Heart right ventricle (tissue), 16 donors: ENCODE results near the gene CIP2A. TPM values are rescaled to one million over a fixed set of nuclear protein-coding genes. Genes with fewer than 3 reads are reported as not detected.

Experiments used
- ATAC-seq, 8 donors: fragments of 200-7000 bp; cut with Tn5 transposase; one replicate each; pipeline ENCODE4 v1.9.1; 2020; ENCODE audit warnings: mild to moderate bottlenecking in 8 of 8, moderate library complexity in 8 of 8, moderate number of reproducible peaks in 1 of 8
- DNase-seq, 2 donors: peaks; one replicate each; pipeline ENCODE4 v3.0.0-alpha.2; 2020
- H3K27ac ChIP-seq, 10 donors: fragments of 200-600 bp; sonication (generic) in 2 of 10; one replicate each; pipeline versions ENCODE4 v1.5.0 to v1.8.0; 2020 to 2022; ENCODE audit warnings: mild to moderate bottlenecking in 3 of 10
- H3K27me3 ChIP-seq, 7 donors: fragments of 200-600 bp; one replicate each; pipeline ENCODE4 v1.8.0; 2021 to 2022; ENCODE audit warnings: mild to moderate bottlenecking in 2 of 7
- H3K36me3 ChIP-seq, 9 donors: fragments of 200-600 bp; sonication (generic) in 1 of 9; one replicate each; pipeline versions ENCODE4 v1.5.0 to v1.8.0; 2020 to 2022; ENCODE audit warnings: mild to moderate bottlenecking in 2 of 9
- H3K4me1 ChIP-seq, 9 donors: fragments of 200-600 bp; sonication (generic) in 1 of 9; one replicate each; pipeline versions ENCODE4 v1.5.0 to v1.8.0; 2020 to 2022; ENCODE audit warnings: mild to moderate bottlenecking in 4 of 9
- H3K4me3 ChIP-seq, 10 donors: fragments of 200-600 bp; sonication (generic) in 2 of 10; one replicate each; pipeline versions ENCODE4 v1.5.0 to v1.8.0; 2020 to 2022; ENCODE audit warnings: mild to moderate bottlenecking in 7 of 10, moderate library complexity in 2 of 10
- H3K9me3 ChIP-seq, 11 donors: fragments of 200-600 bp in 10 of 11; sonication (generic) in 2 of 11; one replicate each; pipeline versions ENCODE4 v1.5.0 to v1.8.0; 2013 to 2022; ENCODE audit warnings: mild to moderate bottlenecking in 2 of 11, control low read depth in 1 of 11, moderate library complexity in 1 of 11
- CTCF ChIP-seq, 9 donors: fragments of 200-600 bp; sonication (generic) in 2 of 9; IDR thresholded peaks; one replicate each; pipeline versions ENCODE4 v1.5.0 to v1.8.0; 2021 to 2022; ENCODE audit warnings: antibody characterized with exemption in 9 of 9, mild to moderate bottlenecking in 5 of 9, moderate library complexity in 1 of 9
- WGBS, 2 donors: extraction: QIAGEN DNeasy Blood & Tissue Kit; methylation state at CpG; one replicate each; pipeline ENCODE4 v1.1.7; 2013; ENCODE audit warnings: inconsistent platforms in 1 of 2; 5-methylcytosine and 5-hydroxymethylcytosine counted together
- intact Hi-C, 10 donors: fragments of 100-400 bp; cut with DNase I; formaldehyde crosslinking; loops; one replicate each; pipeline versions ENCODE4 v1.11.1 to v1.14.2; 2022
- polyA plus RNA-seq, 2 donors: library from polyadenylated mRNA; stranded (reverse); fragments of 200-250 nt; gene quantifications; one replicate each; pipeline ENCODE4 v1.2.3, GENCODE V29; 2013
- total RNA-seq, 10 donors: library from RNA; stranded (reverse); fragmentation: NEBNext Ultra II Directional in 3 of 10; extraction: Animal tissue kit (Norgen Biotek cat#: 25700) in 3 of 10; gene quantifications; one replicate each; pipeline versions ENCODE4 v1.2.1 to v1.2.4, GENCODE V29; 2021 to 2023
- donor health status: Arrhythmogenic right ventricular cardiomyopathy.
- donor health status: ischemic (EF 13 %, LVEDD 7.1; RV severe dilation, severe dysfunction).
- donor health status: healthy with polysubstance abuse.
- donor health status: DM: no; HTN: yes; CAD: no.
- donor health status: DM: no; HTN: no; CAD: no.
- donor health status: ischemic (EF 25% LVEDD 6.9; RV normal size, moderate dysfunction).
- donor health status: ischemic (EF 25% LVEDD 5.7; RV mildly dilated, moderate dysfunction).
- donor health status: healthy.
- donor health status: DM: yes; HTN: yes; CAD: no.
- donor health status: Ischemic cardiomyopathy.
- donor health status: ischemic (EF 35%, LVEDD 5.7; RV mildly dilated, moderate dysfunction).
- donor health status: nonischemic (EF 11% LVEDD 7.7; RV severe dilation, severe dysfunction).
- donor health status: DM: yes; HTN: yes; CAD: no.
- donor health status: PGD.
- donor health status: ischemic (EF 29% LVEDD 5.4; RV normal size, mild dysfunction).
- donor health status: nonischemic (EF 23%, LVEDD 6.1; RV moderate dilation, normal function).

The CIP2A gene
- total and polyA plus RNA-seq, 12 donors = 0.59 to 3.3 (median 1.7) TPM

- peaks cover 0 to 67% (median 7%) of the 10 kb centered on the region in 9 donors for H3K36me3 ChIP-seq
- no peak for TF ChIP-seq CTCF (IDR thresholded peaks at IDR 0.05)
Observed at GRCh38 chr3:108610651-108611050, 21.4 kb upstream of the CIP2A start.

DNA sequence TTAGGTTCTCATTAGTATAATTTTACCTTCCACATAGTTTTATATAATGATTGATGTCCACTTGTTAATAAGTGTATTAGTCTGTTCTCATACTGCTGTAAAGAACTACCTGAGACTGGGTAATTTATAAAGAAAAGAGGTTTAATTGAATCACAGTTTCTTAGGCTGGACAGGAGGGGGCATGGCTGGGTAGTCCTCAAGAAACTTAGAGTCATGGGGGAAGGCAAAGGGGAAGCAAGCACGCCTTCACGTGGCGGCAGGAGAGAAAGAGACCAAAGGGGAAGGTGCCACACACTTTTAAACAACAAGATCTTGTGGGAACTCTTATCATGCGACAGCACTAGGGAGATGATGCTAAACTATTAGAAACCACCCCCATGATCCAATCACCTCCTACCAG lies 19.5 kb upstream of the CIP2A start:
- H3K36me3 ChIP-seq = peaks cover 0 to 58% (median 7%) of the 10 kb centered on the region in 9 donors
- peaks cover 0 to 8% (median 0%) of the 10 kb centered on the region in 9 donors for H3K4me1 ChIP-seq
- WGBS, 2 donors = 83 to 85% methylated on average over 4 of the region's 4 CpGs
- DNase-seq (no peak), ATAC-seq (no peak)
- no peaks in the 10 kb centered on the region for H3K27me3 ChIP-seq
- no peak for TF ChIP-seq CTCF (IDR thresholded peaks at IDR 0.05)
- H3K27ac ChIP-seq = no peak overlapping the region
- intact Hi-C loops = no loop called here
- no peaks in the 10 kb centered on the region for H3K9me3 ChIP-seq
- no peak overlapping the region for H3K4me3 ChIP-seq

More at GRCh38 chr3:108610651-108611050, 21.4 kb upstream of the CIP2A start:
- WGBS, 2 donors = 93 to 99% methylated on average over 1 of the region's 1 CpG
- H3K27me3 ChIP-seq = no peaks in the 10 kb centered on the region
- H3K4me1 ChIP-seq = no peaks in the 10 kb centered on the region
- H3K9me3 ChIP-seq = no peaks in the 10 kb centered on the region
- ATAC-seq (no peak), DNase-seq (no peak)
- intact Hi-C loops = no loop called here
- no peak overlapping the region for H3K4me3 ChIP-seq
- H3K27ac ChIP-seq = no peak overlapping the region

- WGBS, 2 donors = 86 to 87% methylated on average over 4 of the region's 4 CpGs
- no peak for TF ChIP-seq CTCF (IDR thresholded peaks at IDR 0.05)
- intact Hi-C loops = no loop called here
- Histone ChIP-seq H3K4me1 (peaks cover 0 to 24% (median 13%) of the 10 kb centered on the region in 9 donors), H3K36me3 (peaks cover 0 to 25% (median 0%) of the 10 kb centered on the region in 9 donors), H3K27ac (no peak overlapping the region), H3K4me3 (no peak overlapping the region), H3K27me3 (no peaks in the 10 kb centered on the region), H3K9me3 (no peaks in the 10 kb centered on the region)
- no peak for DNase-seq
- ATAC-seq = no peak
Observed at GRCh38 chr3:108605491-108605890, 16.3 kb upstream of the CIP2A start.

- WGBS, 2 donors = 93 to 99% methylated on average over 2 of the region's 2 CpGs
- H3K9me3 ChIP-seq = no peaks in the 10 kb centered on the region
- DNase-seq (no peak), ATAC-seq (no peak)
- H3K27me3 ChIP-seq = no peaks in the 10 kb centered on the region
- H3K4me3 ChIP-seq = no peak overlapping the region
- peaks cover 0 to 20% (median 0%) of the 10 kb centered on the region in 9 donors for H3K36me3 ChIP-seq
- no peak overlapping the region for H3K27ac ChIP-seq
- TF ChIP-seq CTCF (IDR thresholded peaks at IDR 0.05) = no peak
- peaks cover 0 to 24% (median 13%) of the 10 kb centered on the region in 9 donors for H3K4me1 ChIP-seq
- intact Hi-C loops = no loop called here
Observed at GRCh38 chr3:108605028-108605427, 15.8 kb upstream of the CIP2A start.
